CD4-positive, alpha-beta T cell (primary cell): Measurements from ENCODE around the gene PLEKHA5. TPM values are rescaled to one million over a fixed set of nuclear protein-coding genes. Genes with fewer than 3 reads are reported as not detected.

ENCODE experiments used
- ATAC-seq: fragments of 200-7000 bp; cut with Tn5 transposase; one replicate; pipeline ENCODE4 v1.10.0; 2022; ENCODE audit warnings: mild to moderate bottlenecking; ENCODE audit not compliant: poor library complexity
- CTCF ChIA-PET: fragments of 350-600 bp; sonication (Branson Sonifier 250); formaldehyde crosslinking; loops from one replicate; lab custom pipeline; 2021; ENCODE audit warnings: antibody characterized with exemption, inconsistent platforms; lab: Charles Lee
- POLR2A ChIA-PET: fragments of 350-600 bp; sonication (Branson Sonifier 250); formaldehyde crosslinking; loops from one replicate; lab custom pipeline; 2021; ENCODE audit warnings: antibody characterized with exemption, inconsistent platforms; lab: Charles Lee
- DNase-seq, 14 experiments: peaks; one replicate each; pipeline ENCODE4 v3.0.0-alpha.2; 2013 to 2020; ENCODE audit warnings: mixed read lengths in 2 of 14
- H3K27ac ChIP-seq, 2 donors: one replicate each; pipeline versions ENCODE4 v1.5.1 to v1.7.0; 2013; ENCODE audit warnings: low read length in 2 of 2, low read depth in 1 of 2, mild to moderate bottlenecking in 1 of 2
- H3K27me3 ChIP-seq, 2 experiments: 1 replicate in 1 of 2; 2 replicates in 1 of 2; pipeline versions ENCODE4 v1.6.1 to v1.7.0; 2013; ENCODE audit warnings: low read length in 2 of 2, control low read depth in 1 of 2, mild to moderate bottlenecking in 1 of 2, moderate library complexity in 1 of 2; ENCODE audit not compliant: insufficient read depth in 2 of 2, control insufficient read depth in 1 of 2
- H3K36me3 ChIP-seq: one replicate; pipeline ENCODE4 v1.6.1; 2013; ENCODE audit warnings: low read length, control low read depth; ENCODE audit not compliant: insufficient read depth
- H3K4me1 ChIP-seq: one replicate; pipeline ENCODE4 v1.6.1; 2013; ENCODE audit warnings: low read length, control low read depth; ENCODE audit not compliant: insufficient read depth
- H3K4me3 ChIP-seq: one replicate; pipeline ENCODE4 v1.5.1; 2013; ENCODE audit warnings: mild to moderate bottlenecking, low read length, moderate library complexity
- H3K9me3 ChIP-seq, 2 experiments: 1 replicate in 1 of 2; 2 replicates in 1 of 2; pipeline versions ENCODE4 v1.6.1 to v1.7.0; 2013; ENCODE audit warnings: low read length in 2 of 2, mild to moderate bottlenecking in 2 of 2, control low read depth in 1 of 2, moderate library complexity in 1 of 2; ENCODE audit not compliant: control insufficient read depth in 1 of 2, insufficient read depth in 1 of 2
- H3K27ac Mint-ChIP-seq: one replicate; pipeline ENCODE4 v1.8.0; 2020; ENCODE audit warnings: mixed read lengths
- H3K27me3 Mint-ChIP-seq: one replicate; pipeline ENCODE4 v1.8.0; 2021; ENCODE audit warnings: mixed read lengths
- H3K36me3 Mint-ChIP-seq: one replicate; pipeline ENCODE4 v1.8.0; 2021; ENCODE audit warnings: low read depth, mixed read lengths
- H3K4me1 Mint-ChIP-seq: one replicate; pipeline ENCODE4 v1.8.0; 2021; ENCODE audit warnings: low read depth, mixed read lengths
- H3K4me3 Mint-ChIP-seq: one replicate; pipeline ENCODE4 v1.8.0; 2020; ENCODE audit warnings: mild to moderate bottlenecking, mixed read lengths
- H3K9me3 Mint-ChIP-seq: one replicate; pipeline ENCODE4 v1.8.0; 2020; ENCODE audit warnings: mixed read lengths
- intact Hi-C, 2 experiments: fragments of 100-400 bp; cut with DNase I in 1 of 2; cut with micrococcal nuclease in 1 of 2; formaldehyde crosslinking; loops; one replicate each; pipeline versions ENCODE4 v1.15.1 to v1.9.0; 2023 to 2025; cut with DNase I, micrococcal nuclease
- total RNA-seq, 174 experiments: library from RNA in 2 of 174; stranded (reverse) in 2 of 174; gene quantifications; one replicate each; pipeline ENCODE4 v1.2.3 and lab custom pipeline; 2021 to 2026
- TF ChIP-seq, protein P1 (sequence below): fragments of 200-600 bp; IDR thresholded peaks from one replicate; pipeline ENCODE4 v1.8.0; 2022; ENCODE audit warnings: antibody characterized with exemption, mild to moderate bottlenecking

PLEKHA5 gene
- total RNA-seq, 2 experiments from 2014 or later = 4.5 to 5.4 TPM

DNA sequence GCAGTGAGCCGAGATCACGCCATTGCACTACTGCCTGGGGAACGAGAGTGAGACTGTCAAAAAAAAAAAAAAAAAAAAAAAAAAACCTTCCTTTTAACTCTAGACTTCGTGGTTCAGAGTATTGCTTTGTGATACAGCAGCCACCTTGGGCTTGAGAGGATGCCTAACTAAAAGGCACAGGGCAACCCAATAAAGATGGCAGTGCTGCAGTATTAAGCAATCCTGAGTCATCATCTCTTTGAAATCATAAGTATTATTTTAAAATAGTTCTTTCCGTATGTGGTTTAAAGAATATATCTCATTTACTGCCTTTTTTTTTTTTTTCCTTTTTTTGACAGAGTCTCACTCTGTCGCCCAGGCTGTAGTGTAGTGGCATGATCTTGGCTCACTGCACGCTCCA lies 116.1 kb downstream of the PLEKHA5 start:
- Mint-ChIP-seq H3K36me3 (no peaks in the 10 kb centered on the region), H3K4me3 (no peak overlapping the region), H3K27me3 (no peaks in the 10 kb centered on the region), H3K9me3 (no peaks in the 10 kb centered on the region), H3K27ac (no peak overlapping the region), H3K4me1 (peaks cover 11% of the 10 kb centered on the region)
- TF ChIP-seq, protein P1, sequence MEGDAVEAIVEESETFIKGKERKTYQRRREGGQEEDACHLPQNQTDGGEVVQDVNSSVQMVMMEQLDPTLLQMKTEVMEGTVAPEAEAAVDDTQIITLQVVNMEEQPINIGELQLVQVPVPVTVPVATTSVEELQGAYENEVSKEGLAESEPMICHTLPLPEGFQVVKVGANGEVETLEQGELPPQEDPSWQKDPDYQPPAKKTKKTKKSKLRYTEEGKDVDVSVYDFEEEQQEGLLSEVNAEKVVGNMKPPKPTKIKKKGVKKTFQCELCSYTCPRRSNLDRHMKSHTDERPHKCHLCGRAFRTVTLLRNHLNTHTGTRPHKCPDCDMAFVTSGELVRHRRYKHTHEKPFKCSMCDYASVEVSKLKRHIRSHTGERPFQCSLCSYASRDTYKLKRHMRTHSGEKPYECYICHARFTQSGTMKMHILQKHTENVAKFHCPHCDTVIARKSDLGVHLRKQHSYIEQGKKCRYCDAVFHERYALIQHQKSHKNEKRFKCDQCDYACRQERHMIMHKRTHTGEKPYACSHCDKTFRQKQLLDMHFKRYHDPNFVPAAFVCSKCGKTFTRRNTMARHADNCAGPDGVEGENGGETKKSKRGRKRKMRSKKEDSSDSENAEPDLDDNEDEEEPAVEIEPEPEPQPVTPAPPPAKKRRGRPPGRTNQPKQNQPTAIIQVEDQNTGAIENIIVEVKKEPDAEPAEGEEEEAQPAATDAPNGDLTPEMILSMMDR = no peak
- CTCF ChIA-PET = no interaction called here
- DNase-seq (peak in 2 of 14 experiments; percentile 4 to 12), ATAC-seq (no peak)
- POLR2A ChIA-PET = no interaction called here
- no peaks in the 10 kb centered on the region for H3K4me1 ChIP-seq
- intact Hi-C loops = no loop called here
- no peak overlapping the region for H3K27ac ChIP-seq
- no peaks in the 10 kb centered on the region for H3K9me3 ChIP-seq
- H3K4me3 ChIP-seq = no peak overlapping the region
- no peaks in the 10 kb centered on the region for H3K36me3 ChIP-seq
- no peaks in the 10 kb centered on the region for H3K27me3 ChIP-seq

- Mint-ChIP-seq H3K4me3 (no peak overlapping the region), H3K36me3 (no peaks in the 10 kb centered on the region), H3K27ac (no peak overlapping the region), H3K27me3 (no peaks in the 10 kb centered on the region), H3K9me3 (no peaks in the 10 kb centered on the region), H3K4me1 (peaks cover 11% of the 10 kb centered on the region)
- Histone ChIP-seq H3K36me3 (no peaks in the 10 kb centered on the region), H3K9me3 (no peaks in the 10 kb centered on the region), H3K27me3 (no peaks in the 10 kb centered on the region), H3K27ac (no peak overlapping the region), H3K4me1 (no peaks in the 10 kb centered on the region), H3K4me3 (no peak overlapping the region)
- DNase-seq = no peak
- no peak for ATAC-seq
- ChIA-PET POLR2A (no interaction called here), CTCF (interaction anchor here (1.5 kb wide), 1 partner anchor 10 kb away, joined by 4 read pairs; no protein-coding TSS in a partner anchor)
- intact Hi-C loops = no loop called here
- TF ChIP-seq, protein P1 = no peak
Observed at GRCh38 chr12:19246933-19247332, 117.4 kb downstream of the PLEKHA5 start.

DNA sequence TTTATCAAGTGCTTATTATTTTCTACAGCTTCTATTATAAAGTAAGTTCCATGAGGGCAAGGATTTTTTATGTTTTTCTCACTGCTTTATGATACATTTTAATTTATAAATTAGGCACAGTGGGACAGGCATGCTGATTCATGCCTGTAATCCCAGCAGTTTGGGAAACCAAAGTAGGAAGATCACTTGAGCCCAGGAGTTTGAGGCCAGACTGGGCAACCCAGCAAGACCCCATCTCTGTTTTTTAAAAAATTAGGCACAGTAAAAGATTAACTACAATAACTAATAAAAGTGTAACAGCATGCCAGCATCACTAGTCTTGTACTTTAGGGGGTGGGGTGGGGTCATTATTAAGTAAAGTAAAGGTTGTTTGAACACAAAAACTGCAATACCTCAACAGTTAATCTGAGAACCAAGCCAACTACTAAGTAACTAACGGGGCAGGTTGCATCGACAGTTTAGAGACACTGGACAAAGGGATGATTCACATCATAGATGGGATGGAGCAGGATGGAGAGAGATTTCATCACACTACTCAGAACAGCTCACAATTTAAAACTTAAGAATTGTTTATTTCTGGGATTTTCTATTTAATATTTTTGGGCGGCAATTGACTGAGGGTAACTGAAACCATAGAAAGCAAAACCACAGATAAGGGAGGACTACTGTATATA lies 119.5 kb downstream of the PLEKHA5 start:
- Mint-ChIP-seq H3K9me3 (no peaks in the 10 kb centered on the region), H3K27ac (no peak overlapping the region), H3K4me3 (no peak overlapping the region), H3K27me3 (no peaks in the 10 kb centered on the region), H3K36me3 (no peaks in the 10 kb centered on the region), H3K4me1 (no peaks in the 10 kb centered on the region)
- TF ChIP-seq, protein P1 = no peak
- Histone ChIP-seq H3K27ac (no peak overlapping the region), H3K4me1 (no peaks in the 10 kb centered on the region), H3K9me3 (no peaks in the 10 kb centered on the region), H3K4me3 (no peak overlapping the region), H3K27me3 (no peaks in the 10 kb centered on the region), H3K36me3 (no peaks in the 10 kb centered on the region)
- ChIA-PET POLR2A (no interaction called here), CTCF (no interaction called here)
- intact Hi-C loops = no loop called here
- no peak for DNase-seq
- ATAC-seq = no peak
